Right hindlimb (tissue), 1 donor: ENCODE measurements around the gene RAB37.

ENCODE experiments used
- DNase-seq: peaks from one replicate; pipeline ENCODE4 v3.0.0-alpha.2; 2018

The RAB37 gene

GRCh38 chr17:74764751-74765286 is 27.8 kb downstream of the RAB37 start:
- DNase-seq = no peak

GRCh38 chr17:74766413-74766812 is 29.4 kb downstream of the RAB37 start:
- no peak for DNase-seq

GRCh38 chr17:74767111-74767516 is 30.1 kb downstream of the RAB37 start:
- no peak for DNase-seq

- DNase-seq = no peak
These were observed 31.2 kb downstream of the RAB37 start for GRCh38 chr17:74768069-74768762.

GRCh38 chr17:74768763-74769114 is 31.7 kb downstream of the RAB37 start:
- DNase-seq = no peak

- DNase-seq = no peak
These were observed 32.3 kb downstream of the RAB37 start for GRCh38 chr17:74769266-74769855.

- no peak for DNase-seq
These were observed 32.9 kb downstream of the RAB37 start for GRCh38 chr17:74769856-74770497.

- no peak for DNase-seq
These were observed 33.7 kb downstream of the RAB37 start for GRCh38 chr17:74770498-74771318.

GRCh38 chr17:74771319-74771914 is 34.4 kb downstream of the RAB37 start:
- no peak for DNase-seq

GRCh38 chr17:74772053-74772452 is 35.0 kb downstream of the RAB37 start:
- no peak for DNase-seq

GRCh38 chr17:74773414-74773813 is 36.4 kb downstream of the RAB37 start:
- DNase-seq = no peak

- no peak for DNase-seq
These were observed 36.8 kb downstream of the RAB37 start for GRCh38 chr17:74773871-74774286.

- DNase-seq = no peak
These were observed 38.5 kb downstream of the RAB37 start for GRCh38 chr17:74775409-74776043.

- DNase-seq = peak; percentile 98
These were observed 39.2 kb downstream of the RAB37 start, which contains the start of gene NAT9 for GRCh38 chr17:74776044-74776962. TSS of gene NAT9 (minus strand) at chr17:74776345. CDS start at chr17:74775698, 647 bp downstream.

- no peak for DNase-seq
These were observed 39.9 kb downstream of the RAB37 start for GRCh38 chr17:74776990-74777389.

- DNase-seq = no peak
These were observed 41.0 kb downstream of the RAB37 start for GRCh38 chr17:74777901-74778515.

- DNase-seq = no peak
These were observed 41.9 kb downstream of the RAB37 start for GRCh38 chr17:74778960-74779359.

GRCh38 chr17:74779501-74779900 is 42.4 kb downstream of the RAB37 start:
- DNase-seq = no peak

GRCh38 chr17:74779948-74780400 is 42.9 kb downstream of the RAB37 start:
- no peak for DNase-seq
